GM19328 (cell line): ENCODE results near the gene MRGPRG.

Source experiments
- ATAC-seq: cut with Tn5 transposase; IDR thresholded peaks from one replicate; pipeline ENCODE4 v1.9.1; 2021; ENCODE audit warnings: mild to moderate bottlenecking, moderate library complexity; ENCODE audit not compliant: unreplicated experiment

MRGPRG gene

DNA sequence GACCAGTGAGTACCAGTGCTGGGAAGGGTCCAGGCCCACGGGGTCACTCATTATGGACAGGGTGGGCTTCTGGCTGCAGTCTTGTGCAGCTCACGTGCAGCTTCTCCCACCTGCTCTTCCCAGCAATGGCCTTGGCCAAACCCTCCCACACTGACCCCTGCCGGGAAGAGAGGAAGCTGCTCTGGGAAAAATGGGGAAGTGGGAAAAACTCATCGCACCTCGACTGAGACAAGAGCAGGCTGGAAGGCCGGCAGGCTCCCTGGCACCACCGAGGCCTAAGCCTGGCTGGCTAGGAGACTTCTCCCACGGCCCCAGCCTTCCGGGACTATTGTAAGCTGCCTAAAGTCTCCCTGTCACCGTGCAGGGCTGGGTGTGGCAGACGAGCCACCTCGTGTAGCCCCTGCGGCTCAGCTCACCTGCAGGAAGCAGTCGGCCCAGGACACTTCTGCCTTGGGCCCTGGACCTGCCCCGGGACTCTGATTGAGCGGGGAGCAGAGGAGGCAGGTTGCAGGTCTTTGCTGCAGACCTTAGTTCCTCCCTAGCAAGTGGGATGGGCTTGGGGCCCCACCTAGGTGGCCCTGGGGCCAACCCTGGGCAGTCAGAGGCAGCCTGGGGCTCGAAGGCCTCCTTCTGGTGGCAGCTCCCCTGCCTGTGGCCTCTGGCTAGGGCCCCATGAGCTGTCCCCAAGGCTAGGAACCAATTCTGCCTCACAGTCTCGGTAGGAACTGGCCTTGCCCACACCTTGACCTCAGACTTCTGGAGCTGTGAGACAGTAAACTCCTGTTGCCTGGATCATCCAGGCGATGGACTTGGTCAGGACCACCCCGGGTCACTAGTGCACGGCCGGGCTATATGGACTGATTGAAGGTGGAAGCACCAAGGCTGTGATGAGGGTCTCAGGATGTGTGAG, 23.1 kb downstream of the MRGPRG start:
- ATAC-seq: no peak

DNA sequence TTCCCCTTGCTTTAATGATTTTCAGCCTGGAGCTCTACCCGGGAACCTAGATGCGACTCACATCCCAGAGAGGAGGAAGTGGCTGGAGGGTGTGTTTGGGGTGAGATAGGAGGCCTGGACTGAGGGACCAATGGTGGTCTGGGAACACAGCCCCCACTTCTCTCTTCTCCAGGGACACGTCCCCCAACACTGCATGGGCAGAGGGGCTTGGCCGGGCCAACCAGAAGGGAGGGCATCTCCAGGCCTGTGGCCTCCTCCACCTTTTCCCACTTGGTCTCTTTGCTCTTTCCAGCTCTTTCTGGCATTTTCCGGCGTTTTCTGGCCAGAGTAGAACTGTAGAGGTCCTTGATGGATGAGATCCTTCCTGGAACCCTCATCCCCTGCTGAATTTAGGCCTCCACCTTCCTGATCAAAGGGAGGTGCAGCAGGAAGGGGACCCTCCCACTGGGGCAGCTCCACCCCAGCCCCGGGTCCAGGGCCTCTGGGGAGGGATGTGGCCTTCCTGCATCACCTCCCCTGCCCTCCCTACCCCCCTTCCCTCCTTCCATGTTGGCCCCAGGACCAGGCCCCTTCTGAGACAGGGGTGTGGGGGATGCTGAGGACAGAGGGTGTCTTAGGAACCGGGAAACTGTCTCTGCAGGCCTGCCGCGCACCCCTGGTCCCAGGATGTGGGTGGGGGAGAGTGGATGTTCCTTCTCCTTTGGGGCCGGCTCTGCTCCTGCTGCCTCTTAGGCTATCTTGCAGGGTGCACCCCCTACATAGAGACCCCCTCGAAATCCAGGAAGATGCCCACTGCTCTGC, 24.4 kb downstream of the MRGPRG start:
- ATAC-seq: no peak

DNA sequence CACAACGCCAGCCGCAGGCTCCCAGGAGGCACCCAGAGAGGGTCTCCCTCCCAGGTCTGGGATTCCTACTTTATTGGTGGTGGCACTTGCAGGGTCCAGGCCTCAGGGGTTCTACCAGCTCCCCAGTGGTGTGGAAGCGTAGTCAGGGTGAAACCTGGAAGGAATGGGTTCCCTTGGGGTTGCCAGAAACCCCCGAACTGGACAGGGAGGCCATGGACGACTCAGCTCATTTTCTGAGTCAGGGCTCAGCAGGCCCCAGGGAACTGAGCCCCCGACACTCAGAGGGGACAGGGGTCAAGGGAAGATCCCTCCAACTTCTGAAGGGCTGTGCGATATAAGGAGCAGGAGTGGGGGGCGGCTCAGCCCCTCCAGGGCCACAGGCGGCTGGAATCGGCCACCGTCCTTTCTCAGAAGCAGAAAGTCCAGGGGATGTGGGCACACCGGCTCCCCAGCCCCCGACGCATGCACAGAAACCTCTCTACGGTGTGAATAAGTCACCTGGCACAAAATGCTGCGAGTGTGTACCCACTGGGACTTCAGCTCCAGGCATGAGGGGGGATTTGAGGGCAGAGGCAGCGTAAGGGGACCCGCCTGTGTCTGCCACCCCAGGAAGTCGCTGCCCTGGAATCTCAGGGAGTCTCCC, 25.1 kb downstream of the MRGPRG start:
- ATAC-seq: no peak

DNA sequence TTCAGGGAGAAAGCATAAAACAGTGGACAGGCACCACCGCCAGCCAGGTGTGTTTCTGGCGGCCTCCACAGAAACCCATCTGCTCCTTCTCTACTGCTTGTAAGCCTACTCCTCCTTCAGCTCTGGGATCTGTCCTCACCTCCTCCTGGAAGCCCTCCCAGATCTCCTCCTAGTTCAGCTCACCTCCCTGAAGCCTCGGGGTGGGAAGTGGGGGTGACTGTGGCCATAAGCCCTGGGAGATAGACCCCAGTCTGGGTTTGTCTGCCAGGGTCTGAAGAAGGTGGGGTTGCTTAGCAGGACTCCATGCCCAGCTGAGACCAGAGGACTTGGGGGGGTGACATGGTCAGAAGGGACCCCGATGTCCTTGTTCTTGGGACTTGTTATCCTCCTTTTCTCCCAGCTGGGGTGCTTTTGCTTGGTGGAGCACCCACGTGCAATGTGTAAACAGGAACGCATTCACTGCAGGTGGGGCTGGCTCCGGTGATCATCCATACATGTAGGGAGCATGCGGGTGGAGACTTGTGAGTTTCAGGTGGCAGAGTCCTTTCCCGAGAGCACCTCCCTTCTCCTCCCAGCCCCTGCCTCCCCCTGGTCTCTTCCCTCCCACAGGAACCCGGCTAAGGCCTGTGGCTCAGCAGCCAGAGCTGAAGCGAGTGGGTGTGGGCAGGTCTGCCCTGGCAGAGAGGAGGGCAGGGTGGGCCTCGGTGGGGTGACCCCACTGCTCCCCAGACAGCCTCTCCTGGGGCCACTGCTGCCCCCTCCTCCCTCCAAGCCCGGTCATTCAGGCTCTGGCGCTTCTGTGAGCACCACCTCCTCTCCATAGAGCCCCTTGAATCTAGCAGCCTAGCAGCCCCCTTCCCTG, 25.9 kb downstream of the MRGPRG start:
- no peak for ATAC-seq

DNA sequence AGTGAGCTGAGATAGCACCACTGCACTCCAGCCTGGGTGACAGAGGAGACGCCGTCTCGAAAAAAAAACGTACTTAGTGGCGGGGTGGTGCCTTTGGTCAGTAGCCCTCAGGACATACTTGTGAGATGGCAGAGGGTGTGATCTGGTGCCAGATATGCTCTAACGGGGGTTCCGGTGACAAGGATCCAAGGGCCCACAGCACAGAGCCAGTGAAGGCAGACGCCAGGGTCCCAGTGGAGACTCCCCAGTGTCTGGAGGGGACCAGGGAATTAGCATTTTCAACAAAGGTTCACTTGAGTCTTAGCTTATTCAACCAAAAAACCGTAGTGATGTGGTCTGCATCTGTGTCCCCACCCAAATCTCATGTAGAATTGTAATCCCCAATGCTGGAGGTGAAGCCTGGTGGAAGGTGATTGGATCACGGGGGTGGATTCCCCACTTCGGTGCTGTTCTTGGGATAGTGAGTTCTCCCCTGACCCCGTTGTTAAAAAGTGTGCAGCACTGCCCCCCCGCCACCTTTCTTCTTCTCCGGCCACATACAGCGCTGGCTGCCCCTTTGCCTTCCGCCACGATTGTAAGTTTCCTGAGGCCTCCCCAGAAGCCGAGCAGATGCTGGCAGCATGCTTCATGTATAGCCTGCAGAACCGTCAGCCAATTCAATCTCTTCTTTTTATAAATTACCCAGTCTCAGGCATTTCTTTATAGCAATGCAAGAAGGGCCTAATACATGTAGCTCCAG, 26.9 kb downstream of the MRGPRG start:
- no peak for ATAC-seq

DNA sequence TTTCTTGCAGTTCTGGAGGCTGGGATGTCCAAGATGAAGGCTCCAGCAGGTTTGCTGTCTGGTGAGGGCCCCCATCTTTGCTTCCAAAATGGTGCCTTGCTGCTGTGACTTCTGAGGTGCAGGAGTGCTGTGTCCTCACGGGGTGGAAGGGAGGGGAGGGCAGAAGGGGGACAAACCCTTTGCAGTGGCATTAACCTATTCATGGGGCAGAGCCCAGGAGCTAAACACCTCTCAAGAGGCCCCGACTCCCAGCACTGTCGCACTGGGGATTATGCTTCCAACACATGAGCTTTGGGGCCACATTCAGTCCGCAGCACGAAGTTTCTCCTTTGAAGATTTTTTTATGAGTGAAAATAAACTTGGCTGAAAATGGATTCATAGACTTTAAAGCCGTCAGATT, 28.0 kb downstream of the MRGPRG start:
- ATAC-seq: no peak

DNA sequence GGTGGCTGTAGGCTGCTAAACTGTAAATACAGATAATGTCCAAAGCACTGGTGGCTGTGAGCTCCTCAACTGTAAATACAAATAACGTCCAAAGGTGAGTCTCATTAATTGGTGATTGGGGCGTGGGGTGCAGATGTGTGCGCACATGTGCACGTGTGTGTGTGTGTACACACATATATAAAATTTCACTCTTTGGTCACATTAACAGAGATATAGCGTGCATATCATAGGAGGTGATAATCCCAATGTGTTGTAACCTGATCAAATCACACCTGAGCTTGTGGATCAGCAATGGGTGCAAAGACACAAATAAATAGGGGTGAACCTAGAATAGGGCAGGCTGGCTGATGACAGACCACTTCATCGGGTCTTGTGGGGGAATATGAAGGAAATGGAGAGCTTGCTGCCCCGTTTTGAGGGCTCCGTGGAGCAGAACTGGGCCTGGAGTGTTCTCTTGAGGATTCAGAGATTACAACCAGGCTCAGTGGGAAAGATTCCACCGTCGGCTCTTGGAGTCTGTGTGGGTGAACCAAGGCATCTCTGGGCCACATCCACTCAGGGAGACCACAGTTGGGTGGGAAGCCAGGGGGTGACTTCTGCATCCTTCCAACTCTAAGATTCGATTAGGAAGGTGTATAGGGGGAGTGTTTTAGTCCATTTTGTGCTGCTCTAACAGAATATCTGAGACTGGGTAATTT, 28.6 kb downstream of the MRGPRG start:
- ATAC-seq: no peak

DNA sequence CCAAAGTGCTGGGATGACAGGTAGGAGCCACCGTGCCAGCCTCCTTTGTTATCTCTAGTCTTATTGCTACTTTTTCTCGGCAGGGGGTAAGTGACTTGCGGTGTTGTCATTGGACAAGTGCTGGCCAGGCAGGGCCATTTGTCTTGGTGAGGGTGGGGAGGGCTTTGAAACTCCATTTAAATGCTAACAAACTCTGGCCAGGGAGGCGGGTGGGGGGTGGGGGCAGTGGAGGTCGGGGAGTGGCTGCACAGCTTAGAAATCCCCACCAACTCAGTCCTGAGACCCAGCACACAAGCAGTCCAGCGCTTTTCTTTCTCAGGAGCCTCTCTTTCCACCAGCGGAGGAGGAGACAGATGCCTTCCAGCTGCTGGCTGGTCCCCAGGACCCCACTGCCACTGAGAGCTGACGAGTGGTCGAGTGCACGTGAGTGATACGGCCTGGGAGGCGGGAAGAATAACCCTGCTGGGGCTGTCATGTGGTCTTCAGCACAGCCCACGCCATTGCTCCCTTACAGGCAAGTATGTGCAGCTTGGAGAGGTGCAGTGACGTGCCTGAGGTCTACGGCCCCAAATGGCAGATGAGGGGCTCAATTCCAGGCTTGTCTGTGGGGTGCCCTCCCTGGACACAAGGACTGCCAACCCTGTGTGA, 29.3 kb downstream of the MRGPRG start:
- ATAC-seq: no peak

DNA sequence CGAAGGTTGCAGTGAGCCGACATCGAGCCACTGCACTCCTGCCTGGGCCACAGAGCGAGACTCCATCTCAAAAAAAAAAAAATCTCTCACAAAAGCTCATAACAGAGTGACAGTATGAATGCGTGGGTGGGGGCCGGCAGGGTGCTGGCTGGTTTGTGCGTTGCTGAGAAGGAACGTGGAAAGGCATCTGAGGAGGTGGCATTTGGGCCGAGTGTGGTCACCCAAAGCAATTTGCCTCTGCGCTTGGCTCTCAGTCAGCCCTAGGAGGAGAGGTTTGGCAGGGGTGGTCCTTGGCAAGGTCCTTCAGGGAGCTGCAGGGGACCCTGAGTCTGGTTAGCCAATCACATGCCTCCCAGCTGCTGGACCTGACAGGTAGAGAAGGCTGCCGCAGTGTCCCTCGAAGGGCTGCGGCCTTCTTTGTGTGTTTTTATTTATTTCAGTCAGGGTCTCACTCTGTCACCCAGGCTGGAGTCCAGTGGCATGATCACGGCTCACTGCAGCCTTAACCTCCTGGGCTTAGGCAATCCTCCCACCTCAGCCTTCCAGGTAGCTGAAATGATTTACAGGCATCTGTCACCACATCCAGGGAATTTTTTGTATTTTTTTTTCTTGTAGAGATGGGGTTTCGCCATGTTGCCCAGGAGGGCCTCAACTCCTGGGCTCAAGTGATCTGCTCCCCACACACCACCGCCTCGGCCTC, 30.0 kb downstream of the MRGPRG start:
- no peak for ATAC-seq

DNA sequence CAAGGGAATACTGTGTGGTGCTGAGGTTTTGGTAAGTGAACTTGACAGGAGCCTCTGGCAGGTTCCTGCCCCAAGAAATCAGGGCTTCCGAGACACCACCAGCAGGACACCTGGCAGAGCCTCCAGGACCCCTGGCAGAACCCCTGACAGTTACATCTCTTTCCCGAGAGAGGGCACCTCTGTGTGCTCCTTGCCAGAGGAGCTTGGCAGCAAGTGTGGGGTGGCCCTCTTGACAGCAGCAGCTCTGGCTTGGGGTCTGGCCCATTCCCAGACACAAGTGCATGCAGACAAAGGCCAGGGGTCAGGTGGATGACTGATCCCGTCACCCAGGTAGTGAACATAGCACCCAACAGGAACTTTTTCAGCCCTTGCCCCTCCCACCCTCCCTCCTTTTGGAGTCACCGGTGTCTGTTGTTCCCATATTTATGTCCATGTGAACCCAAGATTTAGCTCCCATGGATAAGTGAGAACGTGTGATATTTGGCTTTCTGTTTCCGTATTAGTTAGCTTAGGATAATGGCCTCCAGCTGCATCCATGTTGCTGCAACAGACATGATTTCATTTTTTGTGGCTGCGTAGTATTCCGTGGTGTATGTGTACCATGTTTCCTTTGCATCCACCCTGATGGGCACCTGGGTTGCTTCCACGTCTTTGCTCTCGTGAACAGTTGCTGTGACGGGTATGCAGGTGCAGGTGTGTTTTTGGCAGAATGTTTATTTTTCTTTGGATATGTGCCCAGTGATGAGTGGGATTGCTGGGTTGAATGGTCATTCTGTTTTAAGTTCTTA, 32.3 kb downstream of the MRGPRG start:
- no peak for ATAC-seq

DNA sequence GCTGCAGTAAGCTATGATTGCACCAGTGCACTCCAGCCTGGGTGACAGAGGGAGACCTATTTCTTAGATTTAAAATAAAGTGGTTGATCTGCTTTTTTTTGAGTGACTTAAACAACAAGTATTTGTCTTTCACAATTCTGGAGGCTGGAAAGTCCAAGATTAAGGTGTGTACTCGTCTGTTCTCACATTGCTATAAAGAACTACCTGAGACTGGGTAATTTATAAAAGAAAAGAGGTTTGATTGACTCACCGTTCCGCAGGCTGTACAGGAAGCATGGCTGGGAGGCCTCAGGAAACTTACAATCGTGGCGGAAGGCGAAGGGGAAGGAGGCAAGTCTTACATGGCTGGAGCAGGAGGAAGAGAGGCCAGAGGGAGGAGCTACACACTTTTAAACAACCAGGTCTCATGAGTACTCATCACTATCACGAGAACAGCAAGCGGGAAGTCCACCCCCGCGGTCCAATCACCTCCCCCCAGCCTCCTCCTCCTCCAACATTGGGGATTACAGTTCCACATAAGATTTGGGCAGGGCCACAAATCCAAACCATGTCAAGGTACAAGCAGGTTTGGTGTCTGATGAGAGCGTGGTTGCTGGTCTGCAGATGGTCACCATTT, 33.8 kb downstream of the MRGPRG start:
- ATAC-seq: no peak

DNA sequence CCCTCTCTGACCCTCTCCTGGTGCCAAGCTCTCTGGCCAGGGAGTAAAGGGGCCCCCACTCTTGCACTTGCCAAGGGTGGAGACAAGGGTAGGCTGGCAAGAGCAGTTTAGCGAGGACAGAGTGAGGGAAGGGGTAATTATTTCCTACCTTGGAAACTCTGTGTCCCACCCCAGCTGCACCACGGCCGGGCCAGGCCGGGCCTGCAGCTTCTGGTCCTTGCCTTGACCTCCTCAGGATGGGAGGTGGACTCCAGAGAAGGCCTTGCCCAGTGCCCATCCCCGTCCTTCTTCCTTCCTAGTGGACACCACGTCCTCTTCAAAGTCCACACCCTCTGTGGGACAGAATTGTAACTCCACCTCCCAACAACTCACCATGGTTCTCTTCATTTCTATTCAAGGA, 35.1 kb downstream of the MRGPRG start:
- no peak for ATAC-seq

DNA sequence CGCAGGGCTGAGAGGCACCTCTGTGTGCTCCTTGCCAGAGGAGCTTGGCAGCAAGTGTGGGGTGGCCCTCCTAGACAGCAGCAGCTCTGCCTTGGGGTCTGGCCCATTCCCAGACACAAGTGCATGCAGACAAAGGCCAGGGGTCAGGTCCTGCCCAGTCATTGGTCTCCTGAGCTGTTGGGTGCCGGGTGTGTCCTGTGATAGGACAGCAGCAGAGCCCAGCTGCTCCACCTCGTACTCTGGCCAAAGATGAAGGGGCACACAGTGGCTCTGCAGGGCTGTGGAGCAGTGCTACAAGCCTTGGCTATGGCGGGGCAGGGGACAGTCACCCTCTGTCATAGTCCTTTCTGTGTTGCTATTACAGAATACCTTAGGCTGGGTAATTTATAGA, 36.2 kb downstream of the MRGPRG start:
- ATAC-seq: no peak

DNA sequence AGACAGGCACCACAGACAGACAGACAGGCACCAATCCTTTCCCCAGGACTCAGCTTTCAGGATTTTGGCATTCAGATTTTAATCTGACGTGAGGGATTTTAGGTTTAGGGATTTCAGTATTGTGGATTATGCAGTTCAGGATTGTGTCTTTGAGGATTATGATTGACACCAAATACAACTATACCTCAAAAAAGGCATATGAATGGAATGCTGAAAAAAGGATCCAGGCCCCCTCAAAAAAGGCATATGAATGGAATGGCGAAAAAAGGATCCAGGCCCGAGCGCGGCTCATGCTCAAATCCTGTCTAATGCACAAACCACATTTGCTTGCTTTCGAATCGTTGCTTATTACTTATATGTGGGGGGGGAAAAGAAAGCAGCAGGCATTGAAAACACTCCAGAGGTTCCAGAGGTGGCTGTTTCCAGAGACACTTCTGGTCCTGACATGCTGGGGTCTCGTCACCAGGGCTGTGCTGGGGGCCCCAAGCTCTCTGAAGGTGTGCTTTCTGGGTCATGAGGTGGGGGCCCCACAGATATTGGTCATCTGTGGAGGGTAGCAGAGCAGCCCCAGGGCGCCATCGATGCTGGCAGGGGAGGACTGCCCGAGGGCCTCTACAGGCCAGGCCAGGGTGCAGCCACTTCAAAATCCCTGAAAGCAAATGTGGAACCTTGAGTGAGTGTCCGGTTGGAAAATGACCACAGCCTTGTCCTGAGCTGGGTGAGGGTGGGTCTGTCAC, 36.7 kb downstream of the MRGPRG start:
- ATAC-seq: no peak

DNA sequence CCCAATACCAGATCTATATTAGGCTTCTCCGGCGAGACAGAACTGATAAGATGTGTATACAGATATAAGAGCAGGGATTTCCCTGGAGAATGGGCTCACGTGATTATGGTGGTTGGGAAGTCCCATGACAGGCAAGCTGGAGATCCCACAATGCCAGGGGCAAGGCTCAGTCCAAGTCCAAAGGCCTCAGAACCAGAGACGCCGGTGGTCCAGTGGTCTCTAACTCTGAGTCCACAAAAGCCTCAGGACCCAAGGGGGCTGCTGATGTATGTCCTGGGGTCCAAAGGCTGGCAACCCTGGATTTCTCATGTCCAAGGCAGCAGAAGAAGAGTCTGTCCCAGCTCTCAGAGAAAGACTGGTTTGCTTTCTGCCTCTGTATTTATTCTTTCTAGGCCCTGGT, 37.7 kb downstream of the MRGPRG start:
- ATAC-seq: no peak

DNA sequence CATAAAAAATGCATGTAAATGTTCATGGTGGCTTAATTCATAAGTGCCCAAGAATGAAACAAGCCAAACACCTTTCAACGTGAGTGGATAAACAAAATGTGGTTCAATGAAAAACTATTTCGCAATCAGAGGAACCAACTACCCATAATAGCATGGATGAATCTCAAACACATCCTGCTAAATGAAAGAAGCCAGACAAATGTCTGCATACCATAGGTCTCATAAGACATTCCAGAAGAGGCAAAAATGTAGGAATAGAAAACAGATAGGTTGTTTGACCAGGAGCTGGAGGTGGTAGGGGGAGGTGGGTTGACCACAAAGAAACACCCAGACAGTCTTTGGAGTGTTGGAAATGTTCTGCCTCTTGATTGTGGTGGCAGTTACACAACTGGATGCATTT, 40.3 kb downstream of the MRGPRG start:
- ATAC-seq: no peak
